B cell (primary cell): ENCODE results near the gene RABGAP1.

Source experiments
- CTCF ChIP-seq: fragments of 200-600 bp; IDR thresholded peaks from one replicate; pipeline ENCODE4 v1.8.0; 2022; ENCODE audit warnings: antibody characterized with exemption, mild to moderate bottlenecking
- EZH2 ChIP-seq: IDR thresholded peaks from 2 replicates; pipeline ENCODE4 v1.6.1; 2012; ENCODE audit warnings: borderline replicate concordance, low read depth, mild to moderate bottlenecking, moderate library complexity, low read length; ENCODE audit not compliant: insufficient read depth, poor library complexity, severe bottlenecking

GRCh38 chr9:122961139-122961538 is 20.3 kb downstream of the RABGAP1 start:
- TF ChIP-seq CTCF (no peak), EZH2 (no peak)
